SK-N-SH (cell line): ENCODE measurements around the gene MATK.

ENCODE experiments used
- CTCF ChIP-seq: fragments of 200-600 bp; sonication (generic); IDR thresholded peaks from 2 replicates; pipeline ENCODE4 v1.6.1; 2017; ENCODE audit warnings: antibody characterized with exemption, mild to moderate bottlenecking, moderate library complexity
- JUND ChIP-seq: IDR thresholded peaks from 2 replicates; pipeline ENCODE4 v1.4.0; 2012
- MAX ChIP-seq: IDR thresholded peaks from 2 replicates; pipeline ENCODE4 v1.4.0; 2012; ENCODE audit warnings: low read depth
- MXI1 ChIP-seq: IDR thresholded peaks from 2 replicates; pipeline ENCODE4 v1.6.1; 2012; ENCODE audit warnings: mild to moderate bottlenecking, low read depth, low read length, improper control_type of control experiment
- REST ChIP-seq: IDR thresholded peaks from 2 replicates; pipeline ENCODE4 v1.6.1; 2012; ENCODE audit warnings: mild to moderate bottlenecking, low read depth, low read length, moderate library complexity
- TEAD4 ChIP-seq: IDR thresholded peaks from 2 replicates; pipeline ENCODE4 v1.4.0; 2012; ENCODE audit warnings: mild to moderate bottlenecking, borderline replicate concordance; ENCODE audit not compliant: insufficient read depth

GRCh38 chr19:3740431-3740830, 45.8 kb downstream of the MATK start:
- TF ChIP-seq MAX (no peak), CTCF (no peak), MXI1 (no peak), REST (no peak), TEAD4 (no peak), JUND (no peak)
